ENCODE results near the gene RPTOR. TPM values are rescaled to one million over a fixed set of nuclear protein-coding genes. Genes with fewer than 3 reads are reported as not detected.
A peak's percentile ranks its signal among the peaks of the same experiment; 100 is the strongest.

Gene RPTOR
- total and polyA plus RNA-seq, 3 experiments from 2014 or later = 7.9 to 69.4 (median 63.9) TPM

- peaks cover 4 to 75% (median 11%) of the 10 kb centered on the region in 3 donors for H3K36me3 Mint-ChIP-seq
- no peaks in the 10 kb centered on the region for H3K4me1 Mint-ChIP-seq
- ChIA-PET CTCF (no interaction called here), POLR2A (interaction anchor here (0.6 kb wide), 1 partner anchor 136 kb away, joined by 4 read pairs; no protein-coding TSS in a partner anchor)
- H3K27ac Mint-ChIP-seq = peak overlapping the region in 2 of 8 donors; percentile 21 to 47
- Histone ChIP-seq H3K36me3 (ENCODE audit: insufficient read depth, low read length) (peaks cover 24% of the 10 kb centered on the region), H3K4me1 (ENCODE audit: insufficient read depth, low read length) (no peaks in the 10 kb centered on the region), H3K9me3 (ENCODE audit: low read length) (no peaks in the 10 kb centered on the region), H3K4me3 (ENCODE audit: low read length) (no peak overlapping the region), H3K27ac (ENCODE audit: low read depth, low read length) (no peak overlapping the region), H3K27me3 (ENCODE audit: insufficient read depth, low read length, poor library complexity, severe bottlenecking) (no peaks in the 10 kb centered on the region)
- no peak for DNase-seq
- H3K4me3 Mint-ChIP-seq = no peak overlapping the region
- no peaks in the 10 kb centered on the region for H3K9me3 Mint-ChIP-seq
- H3K27me3 Mint-ChIP-seq = no peaks in the 10 kb centered on the region
These were observed 382.1 kb downstream of the RPTOR start for GRCh38 chr17:80926591-80927250.

- Histone ChIP-seq H3K27me3 (ENCODE audit: insufficient read depth, low read length, poor library complexity, severe bottlenecking) (no peaks in the 10 kb centered on the region), H3K9me3 (ENCODE audit: low read length) (no peaks in the 10 kb centered on the region), H3K4me3 (ENCODE audit: low read length) (no peak overlapping the region), H3K4me1 (ENCODE audit: insufficient read depth, low read length) (no peaks in the 10 kb centered on the region), H3K27ac (ENCODE audit: low read depth, low read length) (no peak overlapping the region), H3K36me3 (ENCODE audit: insufficient read depth, low read length) (peaks cover 24% of the 10 kb centered on the region)
- no peak for DNase-seq
- ChIA-PET CTCF (no interaction called here), POLR2A (no interaction called here)
- peaks cover 4 to 74% (median 13%) of the 10 kb centered on the region in 3 donors for H3K36me3 Mint-ChIP-seq
- no peaks in the 10 kb centered on the region for H3K9me3 Mint-ChIP-seq
- no peak overlapping the region for H3K27ac Mint-ChIP-seq
- H3K4me3 Mint-ChIP-seq = no peak overlapping the region
- no peaks in the 10 kb centered on the region for H3K27me3 Mint-ChIP-seq
- no peaks in the 10 kb centered on the region for H3K4me1 Mint-ChIP-seq
These were observed 383.2 kb downstream of the RPTOR start for GRCh38 chr17:80927791-80928216.

- H3K4me3 ChIP-seq (ENCODE audit: low read length) = no peak overlapping the region
- Mint-ChIP-seq H3K36me3 (peaks cover 4 to 59% (median 13%) of the 10 kb centered on the region in 3 donors), H3K27me3 (no peaks in the 10 kb centered on the region), H3K4me1 (no peaks in the 10 kb centered on the region), H3K4me3 (no peak overlapping the region), H3K9me3 (no peaks in the 10 kb centered on the region), H3K27ac (no peak overlapping the region)
- H3K9me3 ChIP-seq (ENCODE audit: low read length) = no peaks in the 10 kb centered on the region
- H3K27me3 ChIP-seq (ENCODE audit: insufficient read depth, low read length, poor library complexity, severe bottlenecking) = no peaks in the 10 kb centered on the region
- H3K36me3 ChIP-seq (ENCODE audit: insufficient read depth, low read length) = peaks cover 19% of the 10 kb centered on the region
- ChIA-PET POLR2A (no interaction called here), CTCF (interaction anchor here (1.1 kb wide), 1 partner anchor 8 kb away, joined by 3 read pairs; no protein-coding TSS in a partner anchor)
- no peaks in the 10 kb centered on the region for H3K4me1 ChIP-seq (ENCODE audit: insufficient read depth, low read length)
- DNase-seq = no peak
- H3K27ac ChIP-seq (ENCODE audit: low read depth, low read length) = no peak overlapping the region
These were observed 384.8 kb downstream of the RPTOR start for GRCh38 chr17:80929449-80929848.

DNA sequence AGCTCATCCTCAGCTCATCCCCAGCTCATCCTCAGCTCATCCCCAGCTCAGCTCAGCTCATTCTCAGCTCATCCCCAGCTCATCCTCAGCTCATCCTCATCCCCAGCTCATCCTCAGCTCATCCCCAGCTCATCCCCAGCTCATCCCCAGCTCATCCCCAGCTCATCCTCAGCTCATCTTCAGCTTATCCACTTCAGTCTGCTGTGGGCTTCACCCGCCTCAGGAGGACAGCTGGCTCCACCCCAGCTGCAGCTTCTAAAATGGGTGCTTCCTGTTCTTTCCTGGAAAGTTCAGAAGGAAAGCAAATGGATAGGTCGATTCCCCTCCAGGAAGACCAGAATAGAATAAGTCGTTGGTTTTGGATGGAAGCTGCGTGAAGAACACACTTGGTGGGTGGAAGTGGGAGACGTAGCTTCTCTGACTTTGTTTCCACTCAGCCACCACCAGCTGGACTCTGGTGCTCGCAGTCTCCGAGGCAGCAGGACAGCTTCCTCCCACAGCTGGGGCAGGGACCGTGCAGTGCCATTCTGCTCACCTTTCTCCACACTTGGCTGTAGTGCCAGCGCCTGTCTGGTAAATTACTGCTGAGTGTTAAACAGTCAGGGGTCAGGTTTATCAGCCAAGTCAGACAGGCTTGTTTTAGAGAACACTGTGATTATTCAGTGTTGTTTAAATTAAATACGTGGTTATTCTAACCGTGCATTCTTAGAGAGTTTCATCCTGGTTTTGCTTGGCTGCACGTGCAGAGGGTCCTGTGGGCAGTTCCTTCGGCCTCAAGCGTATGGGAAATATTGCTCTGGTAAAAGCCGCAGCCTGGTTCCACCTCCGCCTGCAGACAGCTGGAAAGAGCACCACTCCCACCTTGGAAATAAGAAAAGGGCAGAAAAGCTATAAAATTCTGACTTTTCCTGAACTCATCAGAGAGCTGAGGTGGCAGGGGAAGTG is 386.0 kb downstream of the RPTOR start:
- no peak overlapping the region for H3K27ac Mint-ChIP-seq
- no peaks in the 10 kb centered on the region for H3K27me3 Mint-ChIP-seq
- H3K4me3 ChIP-seq (ENCODE audit: low read length) = no peak overlapping the region
- DNase-seq = no peak
- peaks cover 8% of the 10 kb centered on the region for H3K36me3 ChIP-seq (ENCODE audit: insufficient read depth, low read length)
- POLR2A ChIA-PET = no interaction called here
- H3K36me3 Mint-ChIP-seq = peaks cover 4 to 49% (median 13%) of the 10 kb centered on the region in 3 donors
- H3K4me3 Mint-ChIP-seq = no peak overlapping the region
- CTCF ChIA-PET = interaction anchor here (1.1 to 1.3 kb wide), 2 partner anchors 8 to 10 kb away, joined by 3 read pairs; no protein-coding TSS in a partner anchor
- peaks cover 4 to 6% (median 5%) of the 10 kb centered on the region in 3 donors for H3K4me1 Mint-ChIP-seq
- H3K27me3 ChIP-seq (ENCODE audit: insufficient read depth, low read length, poor library complexity, severe bottlenecking) = no peaks in the 10 kb centered on the region
- no peaks in the 10 kb centered on the region for H3K9me3 ChIP-seq (ENCODE audit: low read length)
- H3K4me1 ChIP-seq (ENCODE audit: insufficient read depth, low read length) = no peaks in the 10 kb centered on the region
- no peak overlapping the region for H3K27ac ChIP-seq (ENCODE audit: low read depth, low read length)
- no peaks in the 10 kb centered on the region for H3K9me3 Mint-ChIP-seq

DNA sequence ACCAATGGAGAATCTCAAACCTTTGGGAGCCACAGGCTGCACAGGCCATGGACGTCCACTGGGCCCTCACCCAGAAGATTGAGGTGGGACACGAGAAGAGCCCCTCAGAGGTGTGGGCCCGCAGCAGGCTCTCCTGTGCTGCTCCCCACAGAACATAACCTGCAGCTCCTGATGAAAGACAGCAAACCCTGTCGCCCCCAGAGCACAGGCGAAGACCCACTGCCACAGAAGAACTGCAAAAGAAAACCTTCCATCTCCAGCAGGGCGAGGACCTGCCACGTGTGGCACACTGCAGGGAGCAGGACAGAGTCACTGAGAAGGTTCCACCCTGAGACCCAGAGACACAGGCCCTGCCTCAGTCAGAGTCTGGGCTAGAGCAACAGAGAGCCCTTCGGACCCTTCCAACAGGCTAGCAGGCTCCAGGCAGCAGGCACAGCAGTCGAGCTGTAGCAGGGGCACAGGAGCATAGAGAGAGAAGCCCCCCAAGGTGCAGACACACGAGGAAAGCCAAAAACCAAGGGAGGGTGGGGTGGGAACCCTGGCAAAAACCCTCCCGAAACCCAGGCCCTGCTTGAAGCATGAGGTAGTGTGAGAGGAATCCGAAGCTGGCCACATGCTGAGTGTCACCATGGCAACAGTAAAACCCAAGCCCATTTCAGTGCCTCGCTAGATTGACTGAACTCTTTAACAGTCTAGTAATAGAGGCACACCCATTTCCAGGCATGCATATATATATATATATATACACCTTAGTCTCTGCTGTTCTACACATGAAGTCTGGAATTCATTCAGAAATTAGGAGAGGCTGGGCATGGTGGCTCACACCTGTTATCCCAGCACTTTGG is 387.0 kb downstream of the RPTOR start:
- H3K27me3 ChIP-seq (ENCODE audit: insufficient read depth, low read length, poor library complexity, severe bottlenecking) = no peaks in the 10 kb centered on the region
- Mint-ChIP-seq H3K27me3 (no peaks in the 10 kb centered on the region), H3K4me1 (peaks cover 7 to 13% (median 10%) of the 10 kb centered on the region in 3 donors), H3K36me3 (peaks cover 4 to 39% (median 7%) of the 10 kb centered on the region in 3 donors), H3K9me3 (no peaks in the 10 kb centered on the region), H3K4me3 (no peak overlapping the region), H3K27ac (peak overlapping the region in 1 of 8 donors; percentile 11)
- no peak for DNase-seq
- H3K4me3 ChIP-seq (ENCODE audit: low read length) = no peak overlapping the region
- CTCF ChIA-PET = no interaction called here
- peaks cover 3% of the 10 kb centered on the region for H3K36me3 ChIP-seq (ENCODE audit: insufficient read depth, low read length)
- POLR2A ChIA-PET = no interaction called here
- no peak overlapping the region for H3K27ac ChIP-seq (ENCODE audit: low read depth, low read length)
- H3K4me1 ChIP-seq (ENCODE audit: insufficient read depth, low read length) = no peaks in the 10 kb centered on the region
- no peaks in the 10 kb centered on the region for H3K9me3 ChIP-seq (ENCODE audit: low read length)

GRCh38 chr17:80935526-80935925 is 390.9 kb downstream of the RPTOR start:
- Histone ChIP-seq H3K36me3 (ENCODE audit: insufficient read depth, low read length) (no peaks in the 10 kb centered on the region), H3K27me3 (ENCODE audit: insufficient read depth, low read length, poor library complexity, severe bottlenecking) (no peaks in the 10 kb centered on the region), H3K4me3 (ENCODE audit: low read length) (no peak overlapping the region), H3K27ac (ENCODE audit: low read depth, low read length) (no peak overlapping the region), H3K9me3 (ENCODE audit: low read length) (no peaks in the 10 kb centered on the region), H3K4me1 (ENCODE audit: insufficient read depth, low read length) (peaks cover 19% of the 10 kb centered on the region)
- no peaks in the 10 kb centered on the region for H3K9me3 Mint-ChIP-seq
- H3K4me1 Mint-ChIP-seq = peaks cover 28 to 37% (median 35%) of the 10 kb centered on the region in 3 donors
- peaks cover 0 to 2% of the 10 kb centered on the region in 2 donors for H3K27me3 Mint-ChIP-seq
- no peak for DNase-seq
- ChIA-PET POLR2A (no interaction called here), CTCF (no interaction called here)
- no peak overlapping the region for H3K4me3 Mint-ChIP-seq
- peak overlapping the region in 5 of 8 donors; percentile 6 to 82 (median 25) for H3K27ac Mint-ChIP-seq
- H3K36me3 Mint-ChIP-seq = peaks cover 0 to 18% (median 5%) of the 10 kb centered on the region in 3 donors

GRCh38 chr17:80936218-80936617 is 391.6 kb downstream of the RPTOR start:
- Histone ChIP-seq H3K9me3 (ENCODE audit: low read length) (no peaks in the 10 kb centered on the region), H3K4me1 (ENCODE audit: insufficient read depth, low read length) (peaks cover 19% of the 10 kb centered on the region), H3K36me3 (ENCODE audit: insufficient read depth, low read length) (no peaks in the 10 kb centered on the region), H3K27ac (ENCODE audit: low read depth, low read length) (no peak overlapping the region), H3K4me3 (ENCODE audit: low read length) (no peak overlapping the region), H3K27me3 (ENCODE audit: insufficient read depth, low read length, poor library complexity, severe bottlenecking) (no peaks in the 10 kb centered on the region)
- peaks cover 0 to 2% of the 10 kb centered on the region in 2 donors for H3K27me3 Mint-ChIP-seq
- peaks cover 0 to 15% (median 2%) of the 10 kb centered on the region in 3 donors for H3K36me3 Mint-ChIP-seq
- H3K4me3 Mint-ChIP-seq = no peak overlapping the region
- no peaks in the 10 kb centered on the region for H3K9me3 Mint-ChIP-seq
- H3K27ac Mint-ChIP-seq = peak overlapping the region in 1 of 8 donors; percentile 35
- DNase-seq = no peak
- ChIA-PET POLR2A (no interaction called here), CTCF (no interaction called here)
- peaks cover 28 to 37% (median 35%) of the 10 kb centered on the region in 3 donors for H3K4me1 Mint-ChIP-seq

Data from CD8-positive, alpha-beta memory T cell (primary cell).